Naive thymus-derived CD4-positive, alpha-beta T cell (primary cell): ENCODE results near the gene STRA6. TPM values are rescaled to one million over a fixed set of nuclear protein-coding genes. Genes with fewer than 3 reads are reported as not detected.

ENCODE experiments used
- ATAC-seq: fragments of 150-1000 bp; cut with Tn5 transposase; 2 replicates; pipeline ENCODE4 v1.10.0; 2021; ENCODE audit warnings: mild to moderate bottlenecking, moderate library complexity
- CTCF ChIA-PET: fragments of 350-600 bp; sonication (Branson Sonifier 250); formaldehyde crosslinking; loops from one replicate; lab custom pipeline; 2021; ENCODE audit warnings: antibody characterized with exemption; lab: Charles Lee
- POLR2A ChIA-PET: fragments of 350-600 bp; sonication (Branson Sonifier 250); formaldehyde crosslinking; loops from one replicate; lab custom pipeline; 2021; ENCODE audit warnings: antibody characterized with exemption, inconsistent platforms; lab: Charles Lee
- DNase-seq, 9 donors: peaks; one replicate each; pipeline versions ENCODE4 v3.0.0 to v3.0.0-alpha.2; 2020 to 2022; ENCODE audit warnings: mixed read lengths in 1 of 9
- H3K27ac ChIP-seq: one replicate; pipeline ENCODE4 v1.7.0; 2013; ENCODE audit warnings: mild to moderate bottlenecking, low read depth, low read length, moderate library complexity
- H3K27me3 ChIP-seq, 2 donors: one replicate each; pipeline ENCODE4 v1.7.0; 2013; ENCODE audit warnings: low read length in 2 of 2, mild to moderate bottlenecking in 2 of 2, moderate library complexity in 2 of 2; ENCODE audit not compliant: control insufficient read depth in 2 of 2, insufficient read depth in 2 of 2
- H3K36me3 ChIP-seq, 3 experiments: 1 replicate in 2 of 3; 2 replicates in 1 of 3; pipeline ENCODE4 v1.7.0; 2013; ENCODE audit warnings: low read length in 3 of 3, mild to moderate bottlenecking in 3 of 3, moderate library complexity in 1 of 3; ENCODE audit not compliant: insufficient read depth in 3 of 3, control insufficient read depth in 2 of 3
- H3K4me1 ChIP-seq, 2 donors: one replicate each; pipeline ENCODE4 v1.7.0; 2013; ENCODE audit warnings: low read length in 2 of 2, mild to moderate bottlenecking in 2 of 2, moderate library complexity in 1 of 2; ENCODE audit not compliant: control insufficient read depth in 2 of 2, insufficient read depth in 2 of 2
- H3K4me3 ChIP-seq: 2 replicates; pipeline ENCODE4 v1.7.0; 2013; ENCODE audit warnings: mild to moderate bottlenecking, low read length
- H3K9me3 ChIP-seq, 3 experiments: 1 replicate in 2 of 3; 2 replicates in 1 of 3; pipeline ENCODE4 v1.7.0; 2013; ENCODE audit warnings: low read length in 3 of 3; ENCODE audit not compliant: control insufficient read depth in 2 of 3
- H3K27ac Mint-ChIP-seq, 9 donors: one replicate each; pipeline ENCODE4 v1.8.0; 2020 to 2022; ENCODE audit warnings: mixed read lengths in 9 of 9, mild to moderate bottlenecking in 8 of 9, moderate library complexity in 5 of 9, inconsistent platforms in 2 of 9
- H3K27me3 Mint-ChIP-seq, 5 donors: one replicate each; pipeline ENCODE4 v1.8.0; 2021 to 2022; ENCODE audit warnings: mixed read lengths in 5 of 5, mild to moderate bottlenecking in 1 of 5
- H3K36me3 Mint-ChIP-seq, 5 donors: one replicate each; pipeline ENCODE4 v1.8.0; 2020 to 2022; ENCODE audit warnings: mixed read lengths in 5 of 5, mild to moderate bottlenecking in 3 of 5, inconsistent platforms in 1 of 5
- H3K4me1 Mint-ChIP-seq, 7 donors: one replicate each; pipeline ENCODE4 v1.8.0; 2020 to 2022; ENCODE audit warnings: mixed read lengths in 7 of 7, mild to moderate bottlenecking in 3 of 7, inconsistent platforms in 1 of 7
- H3K4me3 Mint-ChIP-seq, 10 donors: one replicate each; pipeline ENCODE4 v1.8.0; 2020 to 2022; ENCODE audit warnings: mild to moderate bottlenecking in 10 of 10, mixed read lengths in 10 of 10, moderate library complexity in 6 of 10, inconsistent platforms in 2 of 10
- H3K9me3 Mint-ChIP-seq, 11 donors: one replicate each; pipeline ENCODE4 v1.8.0; 2020 to 2022; ENCODE audit warnings: mixed read lengths in 11 of 11, mild to moderate bottlenecking in 4 of 11, inconsistent platforms in 1 of 11, moderate library complexity in 1 of 11
- intact Hi-C, 2 donors: fragments of 100-400 bp; cut with micrococcal nuclease; formaldehyde crosslinking; loops; one replicate each; pipeline ENCODE4 v1.15.1; 2023
- polyA plus RNA-seq, 2 donors: library from polyadenylated mRNA; unstranded; fragments of 300-500 nt; fragmentation: Illumina TruSeq; gene quantifications; one replicate each; pipeline ENCODE4 v1.2.3, GENCODE V29; 2021
- total RNA-seq, 6 experiments: library from RNA in 5 of 6; stranded (reverse) in 5 of 6; gene quantifications; 1 replicate in 5 of 6; 2 replicates in 1 of 6; pipeline ENCODE4 v1.2.3 and lab custom pipeline; 2021 to 2026

The STRA6 gene
- total and polyA plus RNA-seq, 7 experiments from 2014 or later: not detected

GRCh38 chr15:74182131-74182530, 20.5 kb downstream of the STRA6 start:
- Mint-ChIP-seq H3K27me3 (peaks cover 0 to 7% (median 0%) of the 10 kb centered on the region in 5 donors), H3K36me3 (no peaks in the 10 kb centered on the region), H3K27ac (no peak overlapping the region), H3K9me3 (no peaks in the 10 kb centered on the region), H3K4me1 (peaks cover 0 to 2% (median 0%) of the 10 kb centered on the region in 7 donors), H3K4me3 (no peak overlapping the region)
- Histone ChIP-seq H3K36me3 (no peaks in the 10 kb centered on the region), H3K9me3 (no peaks in the 10 kb centered on the region), H3K27me3 (no peaks in the 10 kb centered on the region), H3K4me1 (no peaks in the 10 kb centered on the region), H3K27ac (no peak overlapping the region), H3K4me3 (no peak overlapping the region)
- ChIA-PET POLR2A (no interaction called here), CTCF (no interaction called here)
- intact Hi-C loops: no loop called here
- no peak for ATAC-seq
- DNase-seq: no peak

- H3K27ac Mint-ChIP-seq: no peak overlapping the region
- H3K4me1 ChIP-seq: no peaks in the 10 kb centered on the region
- no peak overlapping the region for H3K27ac ChIP-seq
- no peaks in the 10 kb centered on the region for H3K36me3 ChIP-seq
- no peaks in the 10 kb centered on the region for H3K9me3 ChIP-seq
- no peaks in the 10 kb centered on the region for H3K36me3 Mint-ChIP-seq
- H3K27me3 Mint-ChIP-seq: peaks cover 0 to 7% (median 0%) of the 10 kb centered on the region in 5 donors
- ChIA-PET CTCF (no interaction called here), POLR2A (no interaction called here)
- intact Hi-C loops: no loop called here
- H3K4me1 Mint-ChIP-seq: peaks cover 0 to 2% (median 0%) of the 10 kb centered on the region in 7 donors
- DNase-seq: no peak
- H3K4me3 Mint-ChIP-seq: no peak overlapping the region
- ATAC-seq: no peak
- no peak overlapping the region for H3K4me3 ChIP-seq
- no peaks in the 10 kb centered on the region for H3K27me3 ChIP-seq
- no peaks in the 10 kb centered on the region for H3K9me3 Mint-ChIP-seq
These were observed 21.5 kb downstream of the STRA6 start for GRCh38 chr15:74180881-74181602.

- Histone ChIP-seq H3K4me1 (no peaks in the 10 kb centered on the region), H3K27me3 (no peaks in the 10 kb centered on the region), H3K27ac (no peak overlapping the region), H3K9me3 (no peaks in the 10 kb centered on the region), H3K36me3 (no peaks in the 10 kb centered on the region), H3K4me3 (no peak overlapping the region)
- ATAC-seq (no peak), DNase-seq (no peak)
- Mint-ChIP-seq H3K9me3 (no peaks in the 10 kb centered on the region), H3K4me1 (peaks cover 0 to 2% (median 0%) of the 10 kb centered on the region in 7 donors), H3K27ac (no peak overlapping the region), H3K27me3 (peaks cover 0 to 7% (median 0%) of the 10 kb centered on the region in 5 donors), H3K36me3 (no peaks in the 10 kb centered on the region), H3K4me3 (no peak overlapping the region)
- intact Hi-C loops: no loop called here
- CTCF ChIA-PET: no interaction called here
- POLR2A ChIA-PET: no interaction called here
These were observed 22.4 kb downstream of the STRA6 start for GRCh38 chr15:74179983-74180880.

DNA sequence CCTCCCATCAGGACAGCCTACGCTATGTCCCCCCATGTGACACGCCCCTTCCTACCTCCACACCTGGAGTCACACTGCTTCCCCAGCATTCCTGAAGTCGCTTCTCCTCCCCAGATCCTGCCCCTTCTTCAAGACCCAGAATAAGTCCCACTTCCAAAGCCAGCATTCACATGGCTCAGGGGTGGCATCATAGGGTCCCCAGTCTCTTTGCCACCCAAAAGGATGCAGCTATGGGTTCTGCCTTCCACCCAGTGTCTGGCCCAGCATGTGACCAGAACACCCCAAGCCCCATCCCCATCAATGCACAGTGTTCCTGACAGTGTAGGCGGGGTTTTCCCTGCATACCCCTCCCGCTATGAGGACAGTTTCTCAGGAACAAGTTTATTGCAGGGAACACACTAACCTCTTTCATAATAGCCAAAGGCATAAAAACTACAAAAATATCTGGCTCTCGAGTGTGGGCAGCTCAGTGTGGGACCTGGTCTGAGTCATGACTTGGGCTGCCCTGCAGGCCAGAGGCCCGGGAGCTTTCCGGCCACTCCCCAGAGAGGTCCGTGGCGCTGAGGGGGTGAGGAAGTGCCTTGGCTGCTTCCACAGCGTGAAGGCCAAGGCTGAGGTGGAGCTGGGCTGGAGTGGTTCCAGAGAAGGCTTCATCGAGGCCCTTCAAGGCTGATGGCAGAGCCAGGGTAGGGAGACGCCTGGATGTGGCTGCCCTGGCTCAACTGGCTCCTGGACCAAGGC, 23.3 kb downstream of the STRA6 start:
- H3K4me3 Mint-ChIP-seq: no peak overlapping the region
- intact Hi-C loops: no loop called here
- CTCF ChIA-PET: no interaction called here

DNA sequence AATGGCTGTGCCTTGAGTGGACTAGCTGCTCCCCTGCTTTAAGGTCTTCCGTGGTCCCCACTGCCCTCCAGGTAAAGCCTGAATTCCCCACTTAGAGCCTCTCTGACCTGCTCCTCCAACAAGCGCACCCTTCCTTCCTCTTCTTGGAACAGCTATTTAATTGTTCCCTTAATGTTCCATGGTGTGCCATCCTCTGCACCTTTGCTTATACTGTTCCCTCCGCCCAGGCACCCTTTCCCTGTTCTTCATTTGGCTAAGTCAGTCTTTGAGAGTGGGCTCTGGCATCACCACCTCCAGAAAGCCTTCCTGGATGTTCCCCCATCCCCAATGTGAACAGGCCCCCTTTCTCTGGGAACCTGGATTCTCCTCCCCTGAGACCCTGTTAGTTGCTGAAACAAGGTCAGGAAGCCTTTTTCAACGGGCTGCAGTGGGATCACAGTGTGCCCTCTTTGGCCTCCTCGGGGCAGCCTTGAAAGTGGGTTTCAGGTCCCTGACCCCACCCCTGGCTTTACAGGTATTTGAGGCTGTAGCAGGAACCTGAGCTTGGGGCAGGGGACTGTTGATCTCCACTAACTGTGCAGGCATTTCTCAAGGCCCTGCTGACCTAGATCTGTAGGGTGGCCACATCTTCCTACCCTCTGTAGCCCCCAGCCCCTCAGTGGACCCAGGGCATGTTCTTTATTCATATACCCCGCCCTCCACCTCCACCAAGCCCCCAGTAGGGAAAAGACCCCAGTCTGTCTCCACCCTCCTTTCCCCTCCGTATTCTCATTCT, 24.1 kb downstream of the STRA6 start:
- Mint-ChIP-seq H3K9me3 (no peaks in the 10 kb centered on the region), H3K27me3 (peaks cover 0 to 7% (median 0%) of the 10 kb centered on the region in 5 donors), H3K27ac (no peak overlapping the region), H3K4me1 (peaks cover 0 to 2% (median 0%) of the 10 kb centered on the region in 7 donors), H3K4me3 (no peak overlapping the region), H3K36me3 (no peaks in the 10 kb centered on the region)
- ChIA-PET POLR2A (no interaction called here), CTCF (no interaction called here)
- Histone ChIP-seq H3K4me3 (no peak overlapping the region), H3K27ac (no peak overlapping the region), H3K36me3 (no peaks in the 10 kb centered on the region), H3K9me3 (no peaks in the 10 kb centered on the region), H3K27me3 (no peaks in the 10 kb centered on the region), H3K4me1 (no peaks in the 10 kb centered on the region)
- no peak for ATAC-seq
- intact Hi-C loops: no loop called here
- DNase-seq: no peak

More for the DNA sequence above, 23.3 kb downstream of the STRA6 start:
- Mint-ChIP-seq H3K4me1 (peaks cover 0 to 2% (median 0%) of the 10 kb centered on the region in 7 donors), H3K27ac (no peak overlapping the region), H3K36me3 (no peaks in the 10 kb centered on the region), H3K27me3 (peaks cover 0 to 7% (median 0%) of the 10 kb centered on the region in 5 donors), H3K9me3 (no peaks in the 10 kb centered on the region)
- Histone ChIP-seq H3K4me1 (no peaks in the 10 kb centered on the region), H3K27me3 (no peaks in the 10 kb centered on the region), H3K4me3 (no peak overlapping the region), H3K36me3 (no peaks in the 10 kb centered on the region), H3K9me3 (no peaks in the 10 kb centered on the region), H3K27ac (no peak overlapping the region)
- ATAC-seq (no peak), DNase-seq (no peak)
- POLR2A ChIA-PET: no interaction called here
